Esophagus (tissue), 2 donors: ENCODE data around the gene CCDC141. TPM values are rescaled to one million over a fixed set of nuclear protein-coding genes. Genes with fewer than 3 reads are reported as not detected.
"Not testable (repeated sequence)": the region's sequence is repeated elsewhere in the genome, so short reads cannot be mapped to it uniquely, and the experiment has no call there.

Source experiments
- H3K27ac ChIP-seq, 2 donors: one replicate each; pipeline ENCODE4 v1.5.1; 2013; ENCODE audit warnings: low read depth in 2 of 2, mild to moderate bottlenecking in 2 of 2, inconsistent platforms in 1 of 2, low read length in 1 of 2, moderate library complexity in 1 of 2
- H3K27me3 ChIP-seq, 2 donors: one replicate each; pipeline ENCODE4 v1.6.1; 2013; ENCODE audit warnings: low read length in 2 of 2, control low read depth in 1 of 2, mild to moderate bottlenecking in 1 of 2; ENCODE audit not compliant: insufficient read depth in 2 of 2, control insufficient read depth in 1 of 2
- H3K36me3 ChIP-seq, 2 donors: one replicate each; pipeline ENCODE4 v1.6.1; 2013; ENCODE audit warnings: low read length in 1 of 2; ENCODE audit not compliant: control insufficient read depth in 2 of 2, insufficient read depth in 2 of 2
- H3K4me1 ChIP-seq, 2 donors: one replicate each; pipeline ENCODE4 v1.6.1; 2013; ENCODE audit warnings: low read length in 1 of 2; ENCODE audit not compliant: control insufficient read depth in 2 of 2, insufficient read depth in 2 of 2
- H3K4me3 ChIP-seq, 2 donors: one replicate each; pipeline ENCODE4 v1.5.1; 2013; ENCODE audit warnings: low read length in 2 of 2, mild to moderate bottlenecking in 2 of 2, low read depth in 1 of 2, moderate library complexity in 1 of 2
- H3K9me3 ChIP-seq, 2 donors: one replicate each; pipeline ENCODE4 v1.6.1; 2013; ENCODE audit warnings: mild to moderate bottlenecking in 2 of 2, low read depth in 1 of 2, low read length in 1 of 2, moderate library complexity in 1 of 2; ENCODE audit not compliant: control insufficient read depth in 2 of 2, insufficient read depth in 1 of 2
- WGBS, 2 donors: extraction: QIAGEN DNeasy Blood & Tissue Kit; methylation state at CpG; one replicate each; pipeline ENCODE4 v1.1.7; 2013; 5-methylcytosine and 5-hydroxymethylcytosine counted together
- polyA plus RNA-seq, 2 donors: library from polyadenylated mRNA; stranded (reverse); fragments of 200-250 nt; gene quantifications; one replicate each; pipeline ENCODE4 v1.2.3, GENCODE V29; 2013
- donor health status: healthy with polysubstance abuse.
- donor health status: Bipolar disorder and iron deficiency.

CCDC141 gene
- polyA plus RNA-seq, 2 donors, result 0.01 to 0.06 TPM

- H3K27ac ChIP-seq, H3K4me1 ChIP-seq, H3K27me3 ChIP-seq, H3K9me3 ChIP-seq, H3K36me3 ChIP-seq, H3K4me3 ChIP-seq: not testable (repeated sequence)
- WGBS, 2 donors, result 0 to 37% methylated on average over 1 of the region's 1 CpG
Observed at GRCh38 chr2:179045602-179046001, 4.3 kb downstream of the CCDC141 start.

GRCh38 chr2:179044500-179044899, 5.4 kb downstream of the CCDC141 start:
- Histone ChIP-seq H3K4me1 (no peaks in the 10 kb centered on the region), H3K9me3 (no peaks in the 10 kb centered on the region)
- 66 to 77% methylated on average over 3 of the region's 3 CpGs for WGBS, 2 donors

GRCh38 chr2:179037807-179038206, 12.1 kb downstream of the CCDC141 start:
- no peaks in the 10 kb centered on the region for H3K4me1 ChIP-seq
- no peaks in the 10 kb centered on the region for H3K36me3 ChIP-seq
- WGBS, 2 donors, result 85 to 89% methylated on average over 4 of the region's 4 CpGs
- H3K4me3 ChIP-seq, result no peak overlapping the region
- H3K27ac ChIP-seq, result no peak overlapping the region
- H3K9me3 ChIP-seq, result no peaks in the 10 kb centered on the region
- H3K27me3 ChIP-seq, result no peaks in the 10 kb centered on the region

More at GRCh38 chr2:179044500-179044899, 5.4 kb downstream of the CCDC141 start:
- Histone ChIP-seq H3K27ac (no peak overlapping the region), H3K27me3 (no peaks in the 10 kb centered on the region), H3K36me3 (no peaks in the 10 kb centered on the region), H3K4me3 (no peak overlapping the region)

- Histone ChIP-seq H3K4me1 (no peaks in the 10 kb centered on the region), H3K4me3 (no peak overlapping the region), H3K9me3 (no peaks in the 10 kb centered on the region), H3K27ac (no peak overlapping the region), H3K27me3 (no peaks in the 10 kb centered on the region), H3K36me3 (no peaks in the 10 kb centered on the region)
- WGBS, 2 donors, result 80 to 85% methylated on average over 4 of the region's 4 CpGs
Observed at GRCh38 chr2:179036353-179036905, 13.5 kb downstream of the CCDC141 start.

GRCh38 chr2:179031731-179032408, 18.1 kb downstream of the CCDC141 start:
- Histone ChIP-seq H3K27me3 (no peaks in the 10 kb centered on the region), H3K4me3 (no peak overlapping the region), H3K9me3 (no peaks in the 10 kb centered on the region), H3K36me3 (no peaks in the 10 kb centered on the region), H3K27ac (peak overlapping the region in 1 of 2 donors; percentile 12), H3K4me1 (no peaks in the 10 kb centered on the region)
- WGBS, 2 donors, result 32 to 36% methylated on average over 2 of the region's 2 CpGs

GRCh38 chr2:179024445-179024844, 25.5 kb downstream of the CCDC141 start:
- H3K27me3 ChIP-seq, result no peaks in the 10 kb centered on the region
- H3K36me3 ChIP-seq, result no peaks in the 10 kb centered on the region
- no peaks in the 10 kb centered on the region for H3K9me3 ChIP-seq
- WGBS, 2 donors, result 73 to 82% methylated on average over 2 of the region's 2 CpGs
- no peak overlapping the region for H3K4me3 ChIP-seq
- H3K4me1 ChIP-seq, result no peaks in the 10 kb centered on the region
- no peak overlapping the region for H3K27ac ChIP-seq

- Histone ChIP-seq H3K4me3 (no peak overlapping the region), H3K9me3 (no peaks in the 10 kb centered on the region), H3K36me3 (no peaks in the 10 kb centered on the region), H3K4me1 (no peaks in the 10 kb centered on the region), H3K27me3 (no peaks in the 10 kb centered on the region), H3K27ac (no peak overlapping the region)
- 84 to 86% methylated on average over 5 of the region's 5 CpGs for WGBS, 2 donors
Observed at GRCh38 chr2:179022685-179023084, 27.3 kb downstream of the CCDC141 start.

GRCh38 chr2:179021258-179021657, 28.7 kb downstream of the CCDC141 start:
- Histone ChIP-seq H3K4me3 (no peak overlapping the region), H3K4me1 (no peaks in the 10 kb centered on the region), H3K27ac (no peak overlapping the region), H3K9me3 (no peaks in the 10 kb centered on the region), H3K27me3 (no peaks in the 10 kb centered on the region), H3K36me3 (no peaks in the 10 kb centered on the region)
- 50 to 52% methylated on average over 2 of the region's 2 CpGs for WGBS, 2 donors

- WGBS, 2 donors, result 45 to 48% methylated on average over 3 of the region's 3 CpGs
- Histone ChIP-seq H3K4me3 (no peak overlapping the region), H3K4me1 (no peaks in the 10 kb centered on the region), H3K27me3 (no peaks in the 10 kb centered on the region), H3K27ac (no peak overlapping the region), H3K9me3 (no peaks in the 10 kb centered on the region), H3K36me3 (no peaks in the 10 kb centered on the region)
Observed at GRCh38 chr2:179020156-179020750, 29.7 kb downstream of the CCDC141 start.

- WGBS, 2 donors, result 91 to 94% methylated on average over 5 of the region's 5 CpGs
- H3K4me1 ChIP-seq, result no peaks in the 10 kb centered on the region
- no peaks in the 10 kb centered on the region for H3K27me3 ChIP-seq
- H3K9me3 ChIP-seq, result no peaks in the 10 kb centered on the region
- no peaks in the 10 kb centered on the region for H3K36me3 ChIP-seq
- no peak overlapping the region for H3K27ac ChIP-seq
- H3K4me3 ChIP-seq, result no peak overlapping the region
Observed at GRCh38 chr2:179019260-179019659, 30.7 kb downstream of the CCDC141 start.
